HG02763 (cell line): Measurements from ENCODE around the gene CHST15.
A peak's percentile ranks its signal among the peaks of the same experiment; 100 is the strongest.

Experiments
- ATAC-seq: cut with Tn5 transposase; IDR thresholded peaks from one replicate; pipeline ENCODE4 v1.9.1; 2021; ENCODE audit warnings: mild to moderate bottlenecking, moderate library complexity; ENCODE audit not compliant: unreplicated experiment

CHST15 gene

DNA sequence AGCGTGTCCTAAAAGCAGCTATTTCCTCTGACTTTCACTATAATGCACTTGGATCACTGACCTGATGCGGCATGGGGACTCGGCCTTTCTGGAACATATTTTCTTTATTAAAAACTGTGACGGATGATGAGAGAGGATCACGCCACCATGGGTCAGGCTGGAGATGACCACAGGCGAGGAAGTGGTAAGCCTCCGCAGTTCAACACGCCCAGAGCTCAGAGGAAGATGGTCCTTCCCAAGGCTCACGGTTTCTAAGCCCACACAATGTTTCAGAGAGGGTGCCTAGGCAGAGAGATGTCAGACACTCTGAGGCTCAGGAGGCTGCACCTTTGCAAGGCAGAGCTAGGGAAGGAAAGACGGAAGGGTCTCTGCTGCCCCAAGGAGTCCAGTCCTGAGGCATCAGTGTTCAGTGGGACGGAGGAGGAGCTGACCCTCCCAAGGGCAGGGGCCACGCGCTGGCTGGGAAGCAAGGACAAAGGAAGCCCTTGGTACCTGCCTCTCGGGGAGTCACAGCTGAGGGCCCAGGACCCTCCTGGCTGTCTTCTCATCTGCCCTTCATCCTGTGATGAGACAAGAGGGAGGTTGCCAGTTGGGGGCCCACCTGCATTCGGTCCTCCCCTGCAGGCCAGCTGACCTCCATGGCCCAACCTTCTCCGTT is 9.5 kb downstream of the CHST15 start:
- no peak for ATAC-seq

DNA sequence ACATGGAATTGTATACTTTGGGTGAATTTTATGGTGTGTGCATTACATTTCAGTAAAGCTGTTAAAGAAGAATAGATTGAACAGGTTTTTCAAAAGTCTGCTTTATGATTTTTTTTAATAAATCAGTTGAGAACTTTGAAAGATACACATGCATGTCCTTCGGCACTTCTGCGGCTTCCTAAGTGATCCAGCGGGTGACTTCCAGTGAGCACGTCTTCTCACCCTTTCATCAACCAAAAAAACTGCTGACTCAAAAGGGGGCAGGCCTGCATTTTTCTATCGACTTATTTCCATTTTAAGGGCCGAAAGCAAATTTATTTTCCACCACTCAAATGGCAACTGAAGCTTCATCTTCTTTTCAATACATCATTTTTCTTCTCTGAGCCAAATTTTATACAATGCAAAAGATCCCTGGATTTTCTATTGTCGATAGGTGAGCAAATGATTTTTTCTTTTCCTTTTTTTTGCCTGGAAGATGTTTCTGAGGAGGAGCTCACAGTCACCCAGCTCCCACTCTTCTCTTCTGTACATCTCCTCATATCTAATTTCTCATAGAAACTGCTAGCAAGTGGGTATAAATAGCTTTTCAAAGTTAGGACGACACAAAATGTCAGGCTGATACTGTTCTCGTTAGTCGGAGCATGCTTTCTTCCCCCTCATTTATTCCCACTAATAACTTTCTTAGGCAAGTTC is 10.2 kb downstream of the CHST15 start:
- no peak for ATAC-seq

DNA sequence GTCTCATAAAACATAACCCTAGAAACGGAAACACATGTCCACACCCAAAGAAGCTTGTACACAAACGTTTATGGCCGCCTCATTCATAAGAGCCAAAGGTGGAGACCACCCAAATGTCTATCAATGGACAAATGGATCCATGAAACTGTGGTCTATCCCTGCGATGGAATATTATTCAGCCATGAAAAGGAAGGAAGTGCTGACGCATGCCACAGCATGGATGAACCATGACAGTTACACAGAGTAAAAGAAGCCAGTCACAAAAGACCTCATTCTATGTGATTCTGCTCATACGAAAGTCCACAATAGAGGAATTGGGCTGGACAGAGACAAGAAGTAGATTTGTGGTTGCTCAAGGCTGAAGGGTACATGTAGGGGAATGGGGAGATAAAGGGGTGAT is 10.8 kb downstream of the CHST15 start:
- ATAC-seq: no peak

DNA sequence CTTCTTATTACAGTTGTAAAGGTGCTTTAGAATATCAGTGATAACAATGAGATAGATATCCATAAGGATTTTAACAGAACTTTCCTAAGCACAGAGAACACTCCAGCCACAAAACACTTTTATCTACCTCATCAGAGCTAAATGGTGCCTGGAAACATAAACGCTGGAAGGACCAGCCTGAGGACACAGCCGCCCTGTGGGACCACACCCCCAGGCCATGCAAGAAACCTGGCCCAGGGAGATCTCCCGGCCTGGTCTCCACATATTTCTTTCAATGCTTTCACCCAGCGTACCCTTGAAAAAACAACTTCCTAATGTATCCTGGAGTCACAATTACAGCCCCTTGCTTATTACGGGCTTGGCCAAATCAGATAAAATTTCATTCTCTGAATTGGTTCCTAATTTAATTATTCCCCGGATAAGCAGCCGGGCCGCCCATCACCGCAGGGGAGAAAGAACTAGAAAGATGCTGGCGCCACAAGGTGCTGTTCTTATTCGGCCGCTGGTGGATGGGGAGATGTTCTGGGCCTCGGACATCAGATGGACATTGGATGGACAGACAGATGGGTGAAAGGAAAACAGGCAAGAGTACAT is 11.8 kb downstream of the CHST15 start:
- ATAC-seq: no peak

DNA sequence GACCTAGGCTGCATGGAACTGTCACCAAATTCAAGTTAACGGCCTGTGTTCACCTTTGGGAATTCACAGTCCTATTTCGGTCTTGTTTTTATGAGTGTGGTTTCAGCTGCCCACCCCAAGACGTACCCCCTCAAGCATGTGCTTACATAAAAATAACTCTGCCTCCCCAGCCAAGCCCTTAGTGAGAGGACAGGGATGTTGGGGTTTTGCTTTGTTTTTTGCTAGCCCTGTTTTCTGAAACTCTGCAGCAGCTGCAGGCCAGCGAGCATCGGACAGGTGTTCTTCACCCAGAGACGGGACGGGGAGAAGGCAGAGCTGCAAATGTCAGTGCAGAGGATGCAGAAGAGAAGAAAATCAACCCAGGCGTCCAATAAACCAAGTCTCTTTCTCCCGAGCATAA is 13.5 kb downstream of the CHST15 start:
- ATAC-seq: no peak

DNA sequence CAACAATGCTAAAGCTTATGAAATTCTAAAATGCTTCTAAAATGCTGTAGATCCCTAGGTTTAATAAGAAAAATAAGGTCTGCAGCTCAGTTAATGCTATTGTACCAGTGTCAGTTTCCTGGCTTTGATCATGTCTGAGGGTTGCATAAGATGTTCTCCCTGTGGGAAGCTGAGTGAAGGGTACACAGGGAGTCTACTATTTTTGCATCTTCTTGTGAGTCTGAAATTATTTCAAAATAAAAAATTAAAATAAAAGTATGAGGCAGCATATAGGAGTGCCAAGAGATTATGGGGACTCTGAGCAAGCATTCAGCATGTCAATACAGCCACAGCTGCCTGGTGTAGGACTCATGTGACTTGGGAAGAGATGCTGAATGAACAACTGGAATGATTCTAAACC is 14.7 kb downstream of the CHST15 start:
- no peak for ATAC-seq

DNA sequence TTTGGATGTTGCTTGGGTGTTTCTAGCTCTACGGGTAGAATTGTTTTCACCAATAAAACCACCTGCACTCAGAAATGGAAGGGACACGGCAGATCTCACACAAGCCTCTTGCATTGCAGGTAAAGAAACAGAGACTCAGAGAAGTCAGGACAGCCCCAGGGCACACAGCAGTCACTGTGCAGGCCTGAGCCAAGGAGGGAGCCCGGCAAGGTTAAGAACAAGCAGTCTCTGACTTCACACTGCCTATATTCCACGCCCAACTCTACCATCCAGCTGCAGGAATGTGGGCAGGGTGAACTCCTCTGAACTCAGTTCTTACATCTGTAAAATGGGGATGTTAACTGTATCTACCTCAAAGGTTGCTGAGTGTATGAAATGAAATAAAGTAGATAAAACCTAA is 15.4 kb downstream of the CHST15 start:
- no peak for ATAC-seq

DNA sequence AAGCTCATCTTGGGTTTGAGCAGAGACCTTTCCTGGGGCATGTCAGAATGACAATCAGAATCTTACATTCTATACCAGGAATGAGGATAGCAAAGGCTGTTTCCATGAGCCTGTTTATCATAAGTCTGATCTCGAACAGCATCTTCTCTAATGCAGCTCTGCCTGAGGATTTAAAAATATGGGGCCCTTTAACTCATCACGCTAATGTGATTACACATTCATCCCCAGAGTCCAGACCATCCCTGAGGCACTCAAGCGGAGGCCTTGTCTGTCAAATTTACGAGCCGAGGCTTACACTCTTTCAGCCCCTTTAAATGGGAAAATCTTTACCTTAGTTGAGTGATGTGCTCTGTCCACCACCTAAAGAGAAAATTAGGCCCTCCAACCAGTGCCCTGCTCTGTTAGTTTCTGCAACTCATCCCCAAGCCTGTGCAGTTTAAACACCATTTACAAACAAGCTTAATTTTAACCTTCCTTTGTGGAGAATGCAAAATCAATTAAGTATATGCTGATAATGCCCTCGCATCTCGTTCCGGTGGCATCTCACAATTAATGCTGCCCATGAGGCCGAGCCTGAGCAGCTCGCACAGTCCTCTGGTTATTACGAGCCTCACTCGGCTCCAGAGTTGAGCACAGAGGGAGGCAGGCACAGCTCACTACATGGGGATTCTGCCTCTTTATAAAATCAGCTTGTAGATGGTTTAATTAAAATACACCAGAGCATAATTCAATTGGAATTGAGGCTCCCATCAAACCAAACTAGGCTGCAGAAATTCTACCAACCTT is 16.0 kb downstream of the CHST15 start:
- no peak for ATAC-seq

DNA sequence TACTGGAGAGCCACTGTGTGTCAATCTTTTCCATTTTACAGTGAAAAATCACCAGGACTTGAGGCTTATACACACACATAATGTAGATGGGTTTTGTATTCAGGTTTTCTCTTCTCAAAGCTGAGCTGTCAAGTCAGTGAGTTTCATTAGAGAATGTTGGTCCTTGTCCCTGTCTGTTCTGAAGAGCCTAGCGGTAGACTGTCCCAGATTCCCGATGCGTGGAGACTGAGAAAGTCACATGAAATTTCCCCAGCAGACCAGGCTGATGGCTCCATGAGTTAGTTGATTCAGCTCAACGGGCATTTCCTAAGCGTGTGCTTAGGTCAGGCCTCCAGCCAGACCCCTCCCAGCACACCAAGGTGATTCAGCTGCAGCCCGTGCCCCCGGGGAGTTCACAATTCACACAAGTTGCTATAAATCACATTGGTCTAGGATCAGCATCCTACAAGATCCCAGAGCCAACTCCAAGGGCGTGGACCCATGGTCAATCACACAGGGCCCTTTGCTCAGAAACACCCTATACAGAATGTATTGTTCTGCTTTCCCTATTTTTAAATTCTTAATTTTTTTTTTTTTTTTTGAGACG is 17.2 kb downstream of the CHST15 start:
- ATAC-seq: no peak

DNA sequence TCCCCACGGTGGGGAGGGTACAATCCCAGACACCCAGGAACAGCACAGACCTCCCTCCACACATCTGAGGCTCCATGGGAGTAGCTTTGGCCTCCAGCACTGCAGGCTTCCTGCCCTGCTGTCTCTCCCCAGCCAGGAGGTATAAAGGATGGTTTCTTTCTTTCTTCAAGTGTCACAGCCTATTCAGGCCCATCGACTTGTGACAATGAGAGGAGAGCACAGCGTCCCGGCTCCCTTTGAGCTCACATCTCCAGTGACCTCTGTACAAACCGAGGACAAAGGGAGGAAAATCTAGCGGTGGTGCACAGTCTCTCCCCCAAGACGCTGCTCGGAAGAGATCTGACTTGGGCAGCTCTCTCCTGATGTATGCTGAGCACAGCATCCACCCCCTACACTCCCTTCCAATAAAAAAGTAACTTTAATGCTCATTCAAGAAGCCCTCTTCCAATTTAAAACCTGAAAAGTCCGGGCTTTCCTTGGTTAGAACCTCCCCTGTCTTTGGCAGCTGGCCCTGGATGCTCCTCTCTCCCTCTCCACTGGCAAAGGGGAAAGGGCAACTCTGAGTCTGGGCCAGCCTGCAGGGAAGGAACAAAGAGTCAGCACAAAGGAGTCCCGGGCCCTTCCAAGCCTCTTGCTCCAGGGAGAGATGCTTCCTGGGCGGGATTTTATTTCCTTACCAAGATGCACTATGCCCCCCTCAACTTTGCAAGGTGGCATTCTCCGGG is 18.0 kb downstream of the CHST15 start:
- ATAC-seq: no peak

DNA sequence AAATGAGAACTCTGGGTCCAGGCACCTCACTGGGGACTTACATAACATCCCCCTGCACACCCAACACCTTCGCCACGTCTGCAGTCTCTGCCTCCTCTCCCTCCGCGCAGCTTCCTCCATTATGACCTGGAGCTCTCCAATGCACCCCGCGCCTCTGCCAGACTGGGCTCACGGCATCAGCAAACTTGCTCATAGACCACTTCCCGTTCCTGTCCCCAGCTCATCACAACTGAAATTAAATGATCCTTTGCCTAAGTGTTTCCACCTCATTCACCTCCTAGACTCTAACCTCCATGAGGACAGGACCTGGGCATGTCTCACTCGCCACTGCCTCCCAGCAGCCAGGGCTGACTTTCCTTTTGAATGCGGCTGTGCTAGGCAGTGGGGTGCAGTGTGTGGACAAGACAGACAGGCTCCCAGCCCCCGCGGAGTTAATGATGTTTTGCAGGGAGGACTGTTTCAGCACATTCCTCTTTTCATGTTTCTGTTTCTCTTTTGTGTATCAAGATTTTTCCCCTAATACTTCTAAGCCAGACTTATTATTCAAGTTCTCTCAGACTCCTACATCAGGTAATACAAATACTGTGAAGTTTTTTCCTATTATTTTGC is 18.8 kb downstream of the CHST15 start:
- no peak for ATAC-seq

DNA sequence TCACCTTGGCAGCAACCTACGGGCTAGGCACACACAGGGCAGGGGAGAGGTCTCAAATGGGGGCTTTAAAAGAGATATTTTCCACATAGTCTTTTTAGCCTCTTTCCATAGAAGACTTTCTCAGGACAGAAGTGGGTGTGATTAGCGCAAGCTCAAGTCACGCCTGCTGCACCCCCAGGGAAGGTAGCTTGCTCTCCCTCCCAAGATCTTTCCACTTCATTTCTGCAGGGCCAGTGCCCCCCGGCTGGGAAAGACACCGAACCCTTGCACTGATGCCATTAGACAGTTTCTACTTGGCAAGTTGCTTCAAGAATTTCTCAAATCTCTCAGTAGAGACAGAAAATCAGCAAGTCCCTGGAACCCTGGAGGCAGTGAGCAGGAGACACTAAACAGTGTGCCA is 19.4 kb downstream of the CHST15 start:
- ATAC-seq: no peak

DNA sequence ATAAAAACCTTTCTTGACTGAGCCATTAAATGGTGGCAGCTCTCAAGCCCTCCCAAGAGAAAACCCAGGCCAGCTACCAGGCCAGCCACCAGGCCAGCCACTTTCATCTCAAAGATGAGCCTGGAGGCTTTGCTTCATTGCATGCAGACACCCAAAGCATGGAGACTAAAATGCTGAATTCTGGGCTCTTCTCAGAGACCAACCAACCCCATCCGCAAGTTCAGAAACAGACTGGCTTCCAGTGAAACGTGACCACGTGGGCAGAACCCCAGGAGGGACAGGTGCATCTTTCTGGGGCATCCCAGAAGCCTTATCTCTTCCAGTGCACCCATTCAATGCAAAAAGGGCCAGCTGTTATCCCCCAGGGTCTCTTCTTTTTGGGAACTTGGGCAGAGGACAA is 20.9 kb downstream of the CHST15 start:
- ATAC-seq: no peak

DNA sequence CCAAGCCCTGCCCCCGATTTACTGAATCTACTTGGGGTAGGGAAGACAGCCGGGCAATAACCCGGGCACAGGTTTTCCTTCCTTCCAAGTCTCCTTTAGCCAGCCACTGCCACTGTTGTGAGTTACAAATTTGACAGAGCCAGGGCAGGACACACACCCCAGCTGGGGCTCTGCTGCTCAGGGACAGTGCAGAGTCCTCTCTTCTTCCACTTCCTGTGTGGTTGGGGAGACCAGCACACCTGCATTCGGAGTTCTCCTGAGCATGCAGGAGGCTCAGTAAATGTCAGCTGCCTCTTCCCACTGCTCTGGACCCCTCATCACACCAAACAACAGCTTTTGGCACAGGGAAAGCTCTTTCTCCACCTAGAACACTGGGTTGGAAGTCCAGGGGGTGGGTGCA is 21.3 kb downstream of the CHST15 start:
- ATAC-seq: peak; percentile 51

DNA sequence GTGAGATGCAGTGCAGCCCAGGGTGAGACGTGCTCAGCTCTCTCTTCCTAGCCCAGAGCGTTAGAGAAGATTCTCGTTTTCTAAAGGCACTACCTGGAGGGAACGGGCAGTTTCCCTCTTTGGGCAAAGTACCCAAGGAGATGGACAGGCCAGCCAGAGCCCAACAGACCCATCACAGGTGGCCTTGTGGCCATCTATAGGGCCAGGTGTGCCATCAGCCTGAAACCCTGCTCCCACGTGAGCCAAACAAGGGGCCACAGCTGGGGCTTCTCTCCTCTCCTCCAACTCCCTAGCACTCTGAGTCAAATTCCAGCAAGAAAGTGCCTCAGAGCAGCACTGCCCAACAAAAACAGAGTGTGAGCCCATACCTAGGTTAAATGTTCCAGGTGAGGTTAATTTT is 22.3 kb downstream of the CHST15 start:
- no peak for ATAC-seq

DNA sequence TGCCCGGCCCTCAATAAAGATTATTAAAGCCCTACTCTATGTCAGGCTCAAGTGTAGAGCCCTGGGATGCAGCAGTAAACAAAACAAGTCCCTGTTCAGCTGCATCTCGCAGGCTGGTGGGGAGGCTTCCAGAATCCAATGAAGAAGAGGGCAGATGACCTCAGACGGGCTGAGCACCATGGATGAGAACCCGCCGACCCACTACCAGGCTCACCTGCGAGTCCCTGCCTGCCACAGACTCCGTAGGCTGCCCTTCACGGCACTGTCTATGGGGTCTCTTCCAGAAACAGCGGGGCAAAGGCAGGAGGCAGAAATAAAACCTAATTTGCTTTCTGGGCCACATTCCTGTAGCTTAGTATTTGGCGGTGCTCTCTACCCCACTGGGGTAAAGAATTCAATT is 22.7 kb downstream of the CHST15 start:
- no peak for ATAC-seq

DNA sequence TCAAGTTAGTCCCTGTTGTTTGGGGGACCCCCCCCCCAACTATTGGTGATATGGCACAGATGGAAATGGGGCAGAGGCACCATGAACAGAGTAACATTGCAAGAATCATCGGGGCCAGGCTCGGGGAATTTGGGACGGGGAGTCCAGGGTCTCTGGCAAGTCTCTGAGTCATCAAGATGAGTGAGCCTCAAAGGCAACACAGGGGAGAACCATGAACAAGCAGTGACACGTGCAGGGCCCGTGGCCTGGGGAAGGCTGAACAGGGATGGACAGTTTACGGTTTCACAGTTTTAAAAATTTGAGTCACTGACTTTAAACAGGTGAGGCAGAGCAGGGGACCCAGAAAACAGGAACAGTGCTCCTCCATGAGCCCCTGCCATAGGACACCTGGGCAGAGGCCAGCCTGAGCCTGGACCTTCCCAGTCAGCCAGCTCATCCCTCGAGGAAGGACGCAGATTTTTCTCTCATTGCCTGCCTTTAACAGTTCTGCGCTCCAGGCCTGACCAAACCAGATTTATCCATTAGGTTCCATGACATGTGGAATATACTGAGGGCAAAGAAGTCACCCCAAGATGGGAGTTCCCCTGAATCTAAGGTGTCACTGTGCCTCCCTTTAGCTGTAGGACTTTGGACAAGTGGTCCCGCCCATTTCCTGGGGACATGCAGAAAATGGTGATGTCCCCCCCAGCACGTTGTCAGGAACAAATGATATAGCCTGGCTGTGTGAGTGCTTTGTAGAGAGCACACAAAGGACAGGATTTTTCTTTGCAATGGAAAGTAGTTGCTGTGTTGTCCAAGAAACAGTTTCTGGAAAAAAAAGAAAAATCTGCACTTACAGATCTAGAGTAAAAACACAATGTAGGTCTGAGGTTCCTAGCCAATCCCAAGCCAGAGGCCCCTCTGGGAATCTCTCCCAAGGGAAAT is 23.8 kb downstream of the CHST15 start:
- ATAC-seq: no peak

DNA sequence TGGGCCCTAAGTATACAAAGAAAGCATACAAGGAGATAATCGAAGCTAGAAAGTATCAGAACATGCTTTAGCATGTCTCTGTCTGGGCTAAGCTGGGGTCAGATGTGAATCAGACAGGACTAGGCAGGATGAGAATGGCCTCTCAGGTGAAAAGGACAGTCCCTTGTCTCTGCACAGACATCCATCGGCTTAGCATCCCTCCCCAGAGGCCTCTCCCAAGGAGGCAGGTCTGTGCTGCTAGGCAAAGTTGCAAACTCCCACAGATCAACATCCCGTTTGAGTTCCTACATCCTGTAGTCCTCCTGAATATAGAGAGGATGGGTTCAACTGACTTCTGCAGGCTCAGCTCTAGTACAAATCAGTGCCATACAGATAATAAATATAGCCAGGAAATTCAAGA is 24.5 kb downstream of the CHST15 start:
- no peak for ATAC-seq

DNA sequence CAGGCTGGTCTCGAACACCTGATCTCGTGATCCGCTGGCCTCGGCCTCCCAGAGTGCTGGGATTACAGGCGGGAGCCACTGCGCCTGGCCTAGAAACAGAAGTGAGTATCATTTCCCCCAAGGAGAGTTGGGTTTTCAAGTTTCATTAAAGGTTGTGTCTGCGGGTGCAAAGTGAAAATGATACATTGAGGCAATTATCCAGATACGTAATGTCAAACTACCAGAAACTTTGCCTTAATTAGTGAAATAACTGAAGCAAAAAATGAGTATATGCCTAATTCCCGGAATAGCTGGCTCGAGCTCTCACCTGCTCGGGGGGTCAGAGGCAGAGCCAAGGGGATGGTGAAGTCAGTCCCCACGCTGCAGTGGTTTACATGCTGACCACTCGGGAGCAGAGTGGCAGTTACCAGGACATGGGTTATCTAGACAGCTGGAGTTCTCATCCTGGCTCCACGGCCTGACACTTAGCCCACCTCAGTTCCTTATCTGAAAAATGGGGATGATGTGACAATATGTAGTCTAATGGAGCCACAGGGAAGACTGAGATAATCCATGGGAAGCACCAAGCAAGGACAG is 25.5 kb downstream of the CHST15 start:
- ATAC-seq: no peak
